Hematopoietic multipotent progenitor cell treated with erythropoietin and hydrocortisone succinate and interleukin-3 and kit ligand, for 8 days (in vitro differentiated cells): Measurements from ENCODE around the gene DIS3.

ENCODE experiments used
- DNase-seq: peaks from one replicate; pipeline ENCODE4 v3.0.0-alpha.2; 2015

The DIS3 gene

DNA sequence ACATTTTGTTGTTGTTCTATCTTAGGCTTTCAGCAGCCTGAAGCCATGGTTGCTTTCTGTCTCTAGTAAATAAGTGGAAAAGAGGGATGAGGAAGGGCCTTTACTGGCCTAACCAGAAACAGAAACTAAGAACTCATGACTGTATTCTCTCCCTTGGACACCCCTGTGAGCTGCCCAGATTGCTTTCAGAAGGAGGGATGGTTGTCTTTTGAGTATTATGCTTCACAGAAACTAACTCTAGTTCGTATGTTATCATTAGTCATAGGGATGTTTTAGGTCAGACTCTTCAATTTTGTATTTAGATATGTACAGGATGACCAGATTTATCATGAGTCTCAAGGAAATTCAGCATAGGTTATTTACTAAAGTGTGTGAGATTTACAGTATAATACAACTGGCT lies 36.4 kb downstream of the DIS3 start:
- no peak for DNase-seq

- no peak for DNase-seq
Observed at GRCh38 chr13:72740015-72740414, 41.7 kb downstream of the DIS3 start.

DNA sequence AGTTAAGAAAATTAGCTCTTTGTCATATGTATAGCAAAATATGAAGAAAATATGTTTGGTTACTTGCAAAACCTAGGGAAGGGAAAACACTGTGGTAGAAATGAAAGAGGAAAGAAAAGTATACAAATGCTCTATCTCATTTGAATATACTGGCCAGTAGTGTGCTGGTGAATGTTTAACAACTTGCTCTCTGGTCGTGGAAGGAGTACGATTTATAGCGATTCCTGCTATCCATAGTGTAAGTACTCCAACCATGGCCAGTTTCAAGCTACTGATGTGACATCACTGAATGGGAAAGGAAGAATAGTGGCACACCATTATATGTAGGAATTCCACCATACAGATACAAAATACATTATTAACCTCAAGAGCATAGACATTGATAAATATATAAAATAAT lies 44.7 kb downstream of the DIS3 start:
- DNase-seq, result no peak

DNA sequence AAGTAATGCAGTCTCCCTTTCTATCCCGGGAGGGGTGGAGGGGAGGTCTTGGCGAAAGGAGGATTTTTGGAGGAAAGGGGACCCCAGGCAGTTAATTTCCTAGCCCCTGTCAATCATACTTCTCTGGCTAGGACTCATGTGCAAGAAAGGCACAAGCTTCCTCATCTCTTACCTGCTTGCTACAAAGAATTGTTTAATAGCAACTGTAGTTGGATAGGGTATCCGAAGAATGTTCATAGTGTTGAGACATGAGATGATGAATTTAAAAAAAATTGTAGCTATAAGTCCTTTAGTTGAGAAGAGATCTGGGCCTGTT lies 53.5 kb downstream of the DIS3 start:
- DNase-seq, result no peak

GRCh38 chr13:72727417-72728289 lies 54.0 kb downstream of the DIS3 start, which contains the start of the genes BORA and MZT1:
Gene BORA, plus strand, starts transcription at chr13:72727923. Its CDS starts 1,018 bp downstream, at chr13:72728941.
Gene MZT1, minus strand, starts transcription at chr13:72727629. Its CDS starts 27 bp downstream, at chr13:72727602.
- DNase-seq, result peak; percentile 98

DNA sequence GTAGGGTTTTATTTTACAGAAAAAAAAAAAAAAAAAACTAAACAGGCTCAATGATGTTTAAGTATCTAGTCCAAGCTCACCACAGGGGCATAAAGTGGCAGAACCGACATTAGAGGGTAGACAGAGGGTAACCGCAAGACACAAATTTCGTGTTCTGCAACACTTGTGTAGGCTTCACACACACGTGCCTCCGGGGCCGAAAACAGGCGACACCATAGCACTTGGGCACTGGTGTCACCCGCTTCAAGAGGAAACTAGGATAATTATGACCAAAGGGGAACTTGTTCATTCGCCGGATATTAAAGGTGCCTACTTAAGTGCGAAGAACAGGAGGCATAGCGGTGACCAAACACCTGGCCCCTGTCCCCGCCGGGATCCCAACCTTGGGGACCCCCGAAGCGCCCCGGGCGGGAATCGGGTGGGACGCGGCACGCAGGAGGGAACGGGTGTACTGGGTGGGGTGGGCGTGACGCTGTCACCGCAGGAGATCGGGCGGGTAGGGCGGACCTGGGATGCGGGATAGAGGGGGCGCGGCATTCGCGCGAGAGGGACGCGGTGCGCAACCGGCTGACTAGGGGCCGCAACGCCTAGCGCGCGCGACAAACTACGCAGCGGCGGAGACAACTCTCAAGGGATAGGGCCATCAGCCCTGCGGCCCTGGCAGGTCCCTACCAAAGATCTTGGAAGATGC lies 54.8 kb downstream of the DIS3 start:
- DNase-seq, result peak; percentile 62

DNA sequence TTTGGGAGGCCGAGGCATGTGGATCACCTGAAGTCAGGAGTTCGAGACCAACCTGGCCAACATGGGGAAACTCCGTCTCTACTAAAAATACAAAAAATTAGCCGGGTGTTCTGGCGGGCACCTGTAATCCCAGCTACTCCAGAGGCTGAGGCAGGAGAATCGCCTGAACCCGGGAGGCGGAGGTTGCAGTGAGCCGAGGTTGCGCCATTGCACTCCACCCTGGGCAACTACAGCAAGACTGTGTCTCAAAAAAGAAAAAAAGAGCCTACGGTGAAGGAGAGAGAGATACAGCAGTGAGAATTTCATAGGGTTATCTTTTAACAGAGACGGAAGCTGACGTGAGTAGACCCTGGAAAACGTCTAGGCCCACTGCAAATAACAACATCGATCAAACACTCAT lies 55.5 kb downstream of the DIS3 start:
- DNase-seq, result peak; percentile 24

DNA sequence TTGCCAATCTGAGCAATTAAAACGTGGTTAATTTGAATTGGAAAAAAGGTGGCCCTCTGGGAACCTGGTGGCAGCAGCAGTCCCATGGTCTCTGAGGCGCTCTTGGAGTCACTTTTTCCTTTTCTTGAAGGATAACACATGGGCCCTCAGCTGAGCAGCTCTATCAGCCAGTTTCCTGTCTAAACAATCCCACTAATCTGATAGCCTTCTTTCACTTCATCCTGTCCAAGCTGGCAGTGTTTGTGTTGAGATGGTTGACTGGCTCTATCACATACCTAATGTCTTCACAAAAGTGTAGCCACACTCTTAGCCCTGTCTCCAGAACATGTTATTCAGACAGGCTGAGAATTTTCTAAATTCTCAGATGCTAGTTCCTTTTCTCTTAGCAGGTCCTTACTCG lies 64.9 kb downstream of the DIS3 start:
- DNase-seq, result no peak
